HG02840 (cell line): Measurements from ENCODE around the gene SSBP4.
"Not testable (repeated sequence)": the region's sequence is repeated elsewhere in the genome, so short reads cannot be mapped to it uniquely, and the experiment has no call there.

Source experiments
- ATAC-seq: cut with Tn5 transposase; IDR thresholded peaks from one replicate; pipeline ENCODE4 v1.9.1; 2021; ENCODE audit warnings: mild to moderate bottlenecking, moderate library complexity, moderate number of reproducible peaks; ENCODE audit not compliant: unreplicated experiment, low FRiP score

SSBP4 gene

DNA sequence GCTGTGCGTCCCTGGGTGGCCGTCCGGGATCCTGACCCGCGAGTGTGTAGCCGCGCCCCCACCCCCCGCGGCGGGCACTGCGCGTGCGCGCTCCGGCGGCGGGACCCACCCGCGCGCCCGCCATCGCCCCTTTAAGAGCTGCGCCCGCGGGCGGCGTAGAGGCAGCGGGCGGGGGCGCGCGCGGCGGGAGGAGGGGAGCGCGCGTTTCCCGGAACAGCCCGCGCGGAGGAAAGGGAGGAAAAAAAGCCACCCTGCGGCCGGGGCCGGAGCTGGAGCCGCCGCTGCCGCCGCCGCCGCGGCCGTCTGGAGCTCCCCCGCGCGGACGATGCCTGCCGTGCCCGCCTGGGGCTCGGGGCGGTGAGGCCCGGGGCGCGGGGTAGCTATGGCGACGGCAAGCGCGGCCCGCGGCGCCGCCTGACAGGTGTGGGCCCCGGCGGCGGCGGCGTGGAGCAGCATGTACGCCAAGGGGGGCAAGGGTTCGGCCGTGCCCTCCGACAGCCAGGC, at the start of gene SSBP4:
Gene SSBP4, plus strand, starts transcription at position 204 of the 504 bp plus-strand sequence. Its CDS starts 251 bp downstream, at position 455.
- no peak for ATAC-seq

DNA sequence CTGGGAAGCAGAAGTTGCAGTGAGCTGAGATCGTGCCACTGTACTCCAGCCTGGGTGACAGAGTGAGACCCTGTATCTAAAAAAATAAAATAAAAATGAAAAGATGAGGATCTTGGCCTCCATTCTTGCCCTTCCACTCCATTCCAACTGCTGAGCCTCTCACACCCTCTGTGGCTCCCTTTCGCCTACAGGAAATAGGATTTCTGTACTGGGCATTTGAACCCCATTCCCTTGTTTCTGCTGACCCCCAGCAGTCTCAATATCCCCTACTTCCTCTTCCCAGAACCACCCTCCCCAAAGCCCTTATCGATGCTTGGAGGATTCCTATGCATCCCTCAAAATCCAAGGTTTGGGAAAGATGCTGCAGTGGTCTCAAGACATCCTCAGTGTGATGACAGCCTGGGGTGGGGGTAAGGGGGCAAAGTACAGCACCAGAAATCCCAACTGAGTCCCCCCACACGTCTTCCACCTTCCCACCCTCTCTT, 45.7 kb upstream of the SSBP4 start:
- ATAC-seq = no peak

DNA sequence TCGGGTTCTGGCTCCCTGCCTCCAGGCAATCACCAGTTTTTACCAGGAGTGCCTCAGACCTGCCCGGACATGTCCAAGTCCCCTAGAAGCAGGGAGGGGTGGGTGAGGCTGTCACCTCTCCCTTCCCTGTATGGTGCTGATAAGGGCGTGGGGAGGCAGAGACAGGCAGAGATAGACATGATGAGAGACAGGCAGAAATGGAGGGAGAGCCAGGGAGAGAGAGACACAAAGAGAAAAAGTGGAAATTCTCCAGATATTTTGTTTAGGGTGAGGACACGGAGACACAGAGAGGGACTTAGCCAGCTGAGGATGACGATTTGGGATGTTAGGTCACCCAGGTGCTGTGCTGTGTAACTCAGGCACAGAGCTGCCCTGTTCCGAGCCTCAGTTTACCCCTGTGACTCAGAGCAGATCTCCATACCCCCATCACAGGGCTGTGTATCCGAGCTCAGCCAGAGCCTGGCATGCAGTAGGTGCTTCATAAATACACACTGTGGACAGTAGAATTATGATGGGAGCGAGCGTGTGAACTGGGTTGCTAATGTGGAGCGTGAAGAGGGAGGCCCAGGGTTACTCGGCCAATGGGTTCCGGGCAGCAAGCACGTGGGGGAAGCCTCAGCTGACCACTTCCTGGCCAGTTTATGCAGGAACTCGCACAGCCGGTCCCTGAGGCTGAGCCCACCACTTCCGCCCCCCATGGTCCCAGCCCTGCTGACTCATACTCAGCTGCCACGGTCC, 45.1 kb upstream of the SSBP4 start:
- ATAC-seq = peak; percentile 77

DNA sequence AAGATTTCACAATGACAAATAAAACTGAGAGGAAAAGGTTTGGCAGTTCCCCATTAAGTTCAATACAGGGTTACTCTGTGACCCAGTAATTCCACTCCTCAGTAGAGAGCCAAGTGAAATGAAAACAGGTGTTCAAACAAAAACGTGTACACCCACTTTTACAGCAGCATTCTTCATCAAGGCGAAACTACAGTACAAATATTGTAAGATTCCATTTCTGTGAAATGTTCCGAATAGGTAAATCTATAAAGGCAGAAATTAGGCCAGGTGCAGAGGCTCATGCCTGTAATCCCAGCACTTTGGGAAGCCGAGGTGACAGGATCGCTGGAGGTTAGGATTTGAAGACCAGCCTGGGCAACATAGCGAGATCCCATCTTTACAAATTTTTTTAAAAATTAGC, 42.2 kb upstream of the SSBP4 start:
- no peak for ATAC-seq

DNA sequence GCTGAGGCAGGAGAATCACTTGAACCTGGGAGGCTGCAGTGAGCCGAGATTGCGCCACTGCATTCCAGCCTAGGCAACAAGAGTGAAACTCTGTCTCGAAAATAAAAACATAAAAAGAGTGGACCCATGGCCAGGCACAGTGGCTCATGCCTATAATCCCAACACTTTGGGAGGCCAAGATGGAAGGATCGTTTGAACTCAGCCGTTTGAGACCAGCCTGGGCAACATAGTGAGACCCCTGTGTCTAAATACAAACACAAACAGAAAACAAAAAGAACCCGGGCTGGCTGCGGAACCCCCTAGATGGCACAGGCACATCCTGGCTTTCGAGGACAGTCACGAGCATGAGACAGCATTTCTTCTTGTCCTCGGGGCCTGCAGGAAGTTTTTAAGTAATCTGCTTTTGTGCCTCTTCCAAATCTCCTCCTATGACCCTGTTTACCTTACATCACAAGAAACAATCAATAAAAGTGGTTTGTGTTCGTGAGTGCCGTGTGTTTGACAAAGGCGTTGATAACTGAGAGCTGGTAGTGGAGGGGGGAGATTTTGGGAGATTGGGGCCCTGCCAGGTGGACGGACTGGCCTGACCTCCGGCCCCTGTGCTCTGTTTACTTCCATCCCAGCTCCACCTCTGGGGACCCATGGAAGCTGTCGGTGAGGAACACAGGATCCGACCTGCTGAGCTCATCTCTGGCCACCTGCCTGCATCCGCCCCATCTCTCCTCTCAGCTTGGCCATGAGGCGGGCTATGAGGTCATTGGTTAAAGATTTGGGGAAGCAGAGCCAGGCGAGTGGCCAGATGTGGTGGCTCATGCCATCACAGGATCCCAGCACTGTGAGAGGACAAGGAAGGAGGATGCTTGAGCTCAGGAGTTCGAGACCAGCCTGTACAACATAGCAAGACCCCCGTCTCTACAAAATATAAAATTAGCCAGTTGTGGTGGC, 39.1 kb upstream of the SSBP4 start:
- no peak for ATAC-seq

DNA sequence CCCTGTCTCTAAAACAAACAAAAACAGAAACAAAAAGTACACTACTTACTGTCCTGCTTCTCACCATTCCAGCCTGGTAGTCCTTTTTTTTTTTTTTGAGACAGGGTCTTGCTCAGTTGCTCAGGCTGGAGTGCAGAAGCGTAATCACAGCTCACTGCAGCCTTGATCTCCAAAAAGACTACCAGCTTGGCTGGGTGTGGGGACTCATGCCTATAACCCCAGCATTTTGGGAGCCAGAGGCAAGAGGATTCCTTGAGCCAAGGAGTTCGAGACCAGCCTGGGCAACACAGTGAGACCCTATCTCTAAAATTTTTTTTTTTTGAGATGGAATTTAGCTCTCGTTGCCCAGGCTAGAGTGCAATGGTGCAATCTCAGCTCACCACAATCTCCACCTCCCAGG, 38.4 kb upstream of the SSBP4 start:
- no peak for ATAC-seq

DNA sequence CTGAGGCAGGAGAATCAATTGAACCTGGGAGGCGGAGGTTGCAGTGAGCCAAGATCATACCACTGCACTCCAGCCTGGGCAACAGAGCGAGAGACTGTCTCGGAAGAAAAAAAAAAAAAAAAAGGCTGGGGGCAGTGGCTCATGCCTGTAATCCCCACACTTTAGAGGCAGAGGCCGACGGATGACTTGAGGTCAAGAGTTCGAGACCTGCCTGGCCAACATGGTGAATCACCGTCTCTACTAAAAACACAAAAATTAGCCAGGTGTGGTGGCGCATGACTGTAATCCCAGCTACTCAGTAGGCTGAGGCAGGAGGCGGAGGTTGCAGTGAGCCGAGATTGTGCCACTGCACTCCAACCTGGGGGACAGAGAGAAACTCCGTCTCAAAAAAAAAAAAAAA, 35.6 kb upstream of the SSBP4 start:
- not testable (repeated sequence) for ATAC-seq

DNA sequence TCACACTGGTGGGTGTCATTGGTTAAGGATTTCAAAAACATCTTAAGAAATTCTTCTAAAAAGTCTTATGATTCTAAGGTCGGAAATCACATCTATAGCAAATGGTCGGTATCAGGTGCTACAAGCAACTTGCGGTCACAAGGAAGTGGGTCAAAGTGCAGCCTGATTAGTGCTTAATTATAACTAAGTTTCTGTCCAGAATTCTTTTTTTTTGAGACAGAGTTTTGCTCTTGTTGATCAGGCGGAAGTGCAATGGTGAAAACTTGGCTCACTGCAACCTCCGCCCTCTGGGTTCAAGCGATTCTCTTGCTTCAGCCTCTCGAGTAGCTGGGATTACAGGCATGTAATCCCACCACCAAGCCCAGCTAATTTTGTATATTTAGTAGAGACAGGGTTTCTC, 34.4 kb upstream of the SSBP4 start:
- ATAC-seq = no peak

DNA sequence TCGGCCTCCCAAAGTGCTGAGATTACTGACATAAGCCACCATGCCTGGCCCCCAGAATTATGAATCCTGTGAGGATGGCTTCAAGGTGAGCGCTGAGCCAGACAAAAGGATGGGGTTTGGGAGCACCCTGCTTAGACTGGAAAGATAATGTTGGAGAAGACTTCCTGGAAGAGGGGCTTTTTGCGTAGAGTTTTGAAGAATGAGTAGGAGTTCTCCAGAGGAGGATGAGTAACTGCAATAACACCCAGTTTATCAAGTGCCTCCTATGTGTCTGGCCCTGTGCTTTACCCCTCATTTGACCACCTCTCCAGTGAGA, 33.9 kb upstream of the SSBP4 start:
- ATAC-seq = no peak

DNA sequence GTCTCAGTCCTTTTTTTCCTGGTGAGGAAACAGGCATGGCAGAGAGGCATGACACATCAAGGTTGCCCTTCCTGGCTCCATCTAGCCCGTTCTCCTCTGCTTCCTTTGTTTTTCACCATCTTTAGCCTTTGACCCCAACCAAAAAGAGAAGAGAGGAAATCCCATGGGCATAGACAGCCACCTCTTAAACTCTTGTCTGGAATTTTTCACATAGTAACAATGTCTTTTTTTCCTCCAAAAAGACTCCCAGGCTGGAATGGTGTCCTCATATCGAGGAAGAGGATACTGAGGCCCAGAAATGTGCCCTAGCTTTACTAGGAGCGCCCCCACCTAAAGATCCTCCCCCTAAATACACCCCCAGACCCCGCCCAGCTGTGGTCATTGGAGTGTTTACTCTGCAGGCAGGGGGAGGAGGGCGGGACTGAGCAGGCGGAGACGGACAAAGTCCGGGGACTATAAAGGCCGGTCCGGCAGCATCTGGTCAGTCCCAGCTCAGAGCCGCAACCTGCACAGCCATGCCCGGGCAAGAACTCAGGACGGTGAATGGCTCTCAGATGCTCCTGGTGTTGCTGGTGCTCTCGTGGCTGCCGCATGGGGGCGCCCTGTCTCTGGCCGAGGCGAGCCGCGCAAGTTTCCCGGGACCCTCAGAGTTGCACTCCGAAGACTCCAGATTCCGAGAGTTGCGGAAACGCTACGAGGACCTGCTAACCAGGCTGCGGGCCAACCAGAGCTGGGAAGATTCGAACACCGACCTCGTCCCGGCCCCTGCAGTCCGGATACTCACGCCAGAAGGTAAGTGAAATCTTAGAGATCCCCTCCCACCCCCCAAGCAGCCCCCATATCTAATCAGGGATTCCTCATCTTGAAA, 33.3 kb upstream of the SSBP4 start, which contains the start of gene GDF15:
Gene GDF15, plus strand, starts transcription at position 484 of the 868 bp plus-strand sequence. Its CDS starts 32 bp downstream, at position 516.
- ATAC-seq = no peak

DNA sequence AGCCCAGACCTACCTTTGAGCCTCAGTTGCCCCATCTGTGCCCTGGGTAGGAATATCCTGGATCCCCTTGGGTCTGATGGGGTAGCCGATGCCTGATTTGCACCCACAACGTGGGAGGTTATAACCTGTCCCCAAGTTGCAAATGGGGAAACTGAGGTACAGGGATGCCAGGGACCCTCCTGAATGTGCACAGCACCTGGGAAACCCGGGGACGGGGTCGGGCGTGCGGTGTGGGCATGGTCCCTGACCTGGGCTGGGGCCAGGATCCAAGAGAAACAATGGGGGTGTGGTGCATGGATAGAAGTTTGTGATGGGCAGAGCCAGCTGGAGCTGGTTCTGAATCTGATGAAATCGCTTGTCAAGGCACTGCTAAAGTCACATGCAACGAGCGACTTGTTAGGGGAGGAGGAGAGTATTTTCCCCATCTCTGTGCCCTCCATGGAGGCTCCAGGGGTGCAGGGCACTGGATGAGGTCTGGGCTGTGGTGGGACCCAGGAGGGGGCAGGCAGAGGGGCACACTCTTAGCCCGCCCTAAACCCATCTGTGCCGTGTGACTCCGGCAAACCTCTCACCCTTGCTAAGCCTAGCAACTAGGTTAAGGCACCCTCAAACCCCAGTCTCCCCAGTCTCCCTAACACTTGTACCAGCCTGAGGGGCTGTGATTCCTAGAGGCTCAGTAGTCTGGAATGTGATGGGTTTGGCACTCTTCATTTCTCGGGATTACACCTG, 32.5 kb upstream of the SSBP4 start:
- no peak for ATAC-seq

DNA sequence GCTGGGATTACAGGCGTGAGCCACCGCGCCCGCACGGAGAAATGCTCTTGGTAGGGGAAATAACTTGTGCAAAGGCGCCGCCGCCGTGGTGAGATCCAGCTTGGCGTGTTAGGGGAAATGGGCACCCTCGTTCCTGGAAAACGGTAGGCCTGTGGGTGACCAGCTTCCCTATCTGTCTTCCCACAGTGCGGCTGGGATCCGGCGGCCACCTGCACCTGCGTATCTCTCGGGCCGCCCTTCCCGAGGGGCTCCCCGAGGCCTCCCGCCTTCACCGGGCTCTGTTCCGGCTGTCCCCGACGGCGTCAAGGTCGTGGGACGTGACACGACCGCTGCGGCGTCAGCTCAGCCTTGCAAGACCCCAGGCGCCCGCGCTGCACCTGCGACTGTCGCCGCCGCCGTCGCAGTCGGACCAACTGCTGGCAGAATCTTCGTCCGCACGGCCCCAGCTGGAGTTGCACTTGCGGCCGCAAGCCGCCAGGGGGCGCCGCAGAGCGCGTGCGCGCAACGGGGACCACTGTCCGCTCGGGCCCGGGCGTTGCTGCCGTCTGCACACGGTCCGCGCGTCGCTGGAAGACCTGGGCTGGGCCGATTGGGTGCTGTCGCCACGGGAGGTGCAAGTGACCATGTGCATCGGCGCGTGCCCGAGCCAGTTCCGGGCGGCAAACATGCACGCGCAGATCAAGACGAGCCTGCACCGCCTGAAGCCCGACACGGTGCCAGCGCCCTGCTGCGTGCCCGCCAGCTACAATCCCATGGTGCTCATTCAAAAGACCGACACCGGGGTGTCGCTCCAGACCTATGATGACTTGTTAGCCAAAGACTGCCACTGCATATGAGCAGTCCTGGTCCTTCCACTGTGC, 30.9 kb upstream of the SSBP4 start:
- peak; percentile 59 for ATAC-seq

DNA sequence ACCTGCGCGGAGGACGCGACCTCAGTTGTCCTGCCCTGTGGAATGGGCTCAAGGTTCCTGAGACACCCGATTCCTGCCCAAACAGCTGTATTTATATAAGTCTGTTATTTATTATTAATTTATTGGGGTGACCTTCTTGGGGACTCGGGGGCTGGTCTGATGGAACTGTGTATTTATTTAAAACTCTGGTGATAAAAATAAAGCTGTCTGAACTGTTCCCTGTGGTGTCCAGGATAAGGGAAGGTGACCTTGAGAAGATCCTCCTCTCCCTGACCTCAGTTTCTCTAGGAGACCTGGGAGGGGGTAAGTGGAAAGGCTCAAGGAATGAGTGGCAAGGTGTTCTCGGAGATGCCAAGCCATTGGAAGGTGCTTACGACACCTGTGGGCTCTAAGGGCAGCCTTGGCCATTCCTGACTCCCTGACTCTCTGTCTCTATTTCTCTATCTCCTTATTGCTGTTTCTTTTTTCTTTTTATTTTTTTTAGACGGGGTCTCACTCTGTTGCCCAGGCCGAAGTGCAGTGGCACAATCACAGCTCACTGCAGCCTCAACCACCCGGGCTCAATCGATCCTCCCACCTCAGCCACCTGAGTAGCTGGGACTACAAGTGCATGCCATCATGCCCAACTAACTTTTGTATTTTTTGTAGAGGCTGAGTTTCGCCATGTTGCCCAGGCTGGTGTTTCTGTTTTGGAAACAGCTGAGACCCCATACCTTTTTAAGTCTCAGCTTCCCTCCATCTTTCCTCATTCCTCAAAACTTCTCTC, 30.1 kb upstream of the SSBP4 start:
- no peak for ATAC-seq

DNA sequence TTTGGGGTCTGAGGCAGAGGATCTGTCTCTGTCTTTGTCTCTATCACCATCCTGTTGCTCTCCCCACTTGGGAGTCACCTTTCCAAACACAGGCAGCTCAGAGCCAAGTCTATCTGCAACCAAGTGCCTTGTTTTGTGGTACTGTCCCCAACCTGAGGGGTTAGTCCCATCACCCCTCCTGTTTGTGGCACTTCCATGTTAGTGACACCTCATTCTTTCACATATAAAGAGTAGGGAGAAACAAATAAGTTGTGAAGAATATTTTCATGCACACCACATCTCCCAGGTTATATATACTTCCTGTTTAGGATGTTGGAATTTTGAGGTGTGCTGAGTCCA, 29.5 kb upstream of the SSBP4 start:
- no peak for ATAC-seq

DNA sequence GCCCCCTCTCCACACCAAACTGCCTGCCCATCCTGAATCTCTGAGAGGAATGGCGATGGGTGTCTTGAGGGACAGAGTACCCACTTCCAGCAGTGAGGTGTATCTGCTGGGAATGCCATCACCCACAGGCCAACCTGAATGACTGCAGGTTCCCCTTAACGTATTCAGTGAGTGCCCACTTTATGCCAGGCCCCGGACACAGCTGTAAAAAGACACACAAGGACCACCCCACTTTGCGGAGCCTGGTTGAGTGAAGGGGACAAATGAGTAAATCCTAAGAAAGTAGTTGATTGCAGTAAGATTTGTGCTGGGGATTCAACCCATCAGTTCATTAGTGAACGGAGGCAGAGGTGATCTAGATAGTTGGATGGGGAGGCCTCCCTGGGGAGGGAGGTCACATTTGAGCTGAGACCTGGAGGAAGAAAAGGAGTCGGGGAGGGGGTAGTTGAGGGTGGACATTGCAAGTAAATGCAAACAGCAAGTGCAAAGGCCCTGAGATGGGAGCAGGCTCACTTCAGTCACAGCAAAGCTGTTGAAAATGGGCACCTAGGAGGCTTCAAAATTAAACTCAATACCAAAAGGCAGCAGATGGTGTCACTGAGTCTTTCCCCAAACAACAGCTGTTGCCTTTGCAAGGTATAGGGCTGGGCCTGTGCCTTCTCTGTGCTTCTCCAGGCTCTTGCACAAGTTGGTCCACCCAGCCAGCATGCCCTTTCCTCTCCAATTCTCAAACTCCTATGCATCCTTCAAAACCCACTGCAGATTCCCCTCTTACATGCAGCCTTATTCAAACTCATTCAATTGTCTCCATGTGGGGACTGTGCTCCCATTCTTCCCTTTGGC, 28.9 kb upstream of the SSBP4 start:
- ATAC-seq = no peak

DNA sequence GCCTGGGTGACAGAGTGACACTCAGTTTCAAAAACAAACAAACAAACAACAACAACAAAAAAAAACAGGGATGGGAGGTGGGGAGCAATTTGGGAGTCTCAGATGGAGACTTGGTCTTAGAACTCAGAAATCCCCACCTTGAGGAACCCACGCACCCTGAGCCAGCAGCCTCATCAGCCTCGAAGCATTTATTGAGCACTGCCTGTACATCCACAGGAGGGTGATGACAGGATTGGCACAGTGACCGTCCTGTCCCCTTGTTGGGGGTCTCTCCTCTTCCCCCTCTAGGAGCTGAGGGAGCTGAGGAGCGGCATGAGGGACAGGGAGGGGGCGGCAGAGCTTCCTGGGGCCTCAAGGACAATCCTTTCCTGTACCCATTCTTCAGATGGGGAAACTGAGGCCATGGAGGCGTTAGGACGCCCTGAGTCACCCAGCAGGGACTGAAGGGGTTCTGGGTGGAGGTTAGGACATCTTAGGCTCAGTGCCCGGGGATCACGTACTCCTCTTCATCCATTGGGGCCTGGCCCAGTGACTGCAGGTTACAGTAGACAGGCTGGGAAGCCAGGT, 27.6 kb upstream of the SSBP4 start:
- no peak for ATAC-seq

DNA sequence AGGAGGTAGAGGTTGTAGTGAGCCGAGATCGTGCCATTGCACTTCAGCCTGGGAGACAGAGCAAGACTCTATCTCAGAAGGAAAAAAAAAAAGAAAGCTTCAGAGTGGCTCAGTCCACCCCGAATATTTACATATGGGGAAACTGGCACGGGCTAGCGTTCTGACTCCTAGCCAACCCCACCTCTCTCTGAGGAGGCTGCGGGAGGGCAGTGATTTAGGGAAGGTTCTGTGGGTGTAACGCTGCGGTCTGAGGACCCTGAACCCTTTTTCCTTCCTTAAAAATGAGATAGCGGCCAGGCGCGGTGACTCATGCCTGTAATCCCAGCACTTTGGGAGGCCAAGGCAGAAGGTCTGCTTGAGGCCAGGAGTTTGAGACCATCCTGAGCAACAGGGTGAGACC, 26.8 kb upstream of the SSBP4 start:
- ATAC-seq = no peak
